Glutamatergic neuron (in vitro differentiated cells): ENCODE data around the gene ATRN. TPM values are rescaled to one million over a fixed set of nuclear protein-coding genes. Genes with fewer than 3 reads are reported as not detected.
"Not testable (repeated sequence)": the region's sequence is repeated elsewhere in the genome, so short reads cannot be mapped to it uniquely, and the experiment has no call there.

ENCODE experiments used
- DNase-seq: peaks from one replicate; pipeline ENCODE4 v3.0.0; 2022
- H3K27ac Mint-ChIP-seq: one replicate; pipeline ENCODE4 v1.8.0; 2020; ENCODE audit warnings: mild to moderate bottlenecking, mixed read lengths, inconsistent platforms; ENCODE audit not compliant: unreplicated experiment
- H3K27me3 Mint-ChIP-seq: one replicate; pipeline ENCODE4 v1.8.0; 2020; ENCODE audit warnings: mild to moderate bottlenecking, moderate library complexity, mixed read lengths, inconsistent platforms; ENCODE audit not compliant: unreplicated experiment
- H3K36me3 Mint-ChIP-seq: one replicate; pipeline ENCODE4 v1.8.0; 2020; ENCODE audit warnings: mild to moderate bottlenecking, mixed read lengths, inconsistent platforms; ENCODE audit not compliant: unreplicated experiment
- H3K4me1 Mint-ChIP-seq: one replicate; pipeline ENCODE4 v1.8.0; 2020; ENCODE audit warnings: mild to moderate bottlenecking, low read depth, mixed read lengths, inconsistent platforms; ENCODE audit not compliant: unreplicated experiment
- H3K4me3 Mint-ChIP-seq: one replicate; pipeline ENCODE4 v1.8.0; 2020; ENCODE audit warnings: mild to moderate bottlenecking, mixed read lengths, inconsistent platforms; ENCODE audit not compliant: unreplicated experiment
- H3K9me3 Mint-ChIP-seq: one replicate; pipeline ENCODE4 v1.8.0; 2020; ENCODE audit warnings: mild to moderate bottlenecking, moderate library complexity, mixed read lengths, inconsistent platforms; ENCODE audit not compliant: unreplicated experiment
- CTCF ChIP-seq: fragments of 200-600 bp; sonication (generic); IDR thresholded peaks from one replicate; pipeline ENCODE4 v1.5.0; 2021; ENCODE audit not compliant: partially characterized antibody, unreplicated experiment
- total RNA-seq: library from RNA; stranded (reverse); fragmentation: NEBNext Ultra II Directional; extraction: Animal tissue kit (Norgen Biotek cat#: 25700); gene quantifications from one replicate; pipeline ENCODE4 v1.2.1, GENCODE V29; 2021; ENCODE audit not compliant: unreplicated experiment

ATRN gene
- total RNA-seq, 1 donor from 2014 or later, result 31.1 TPM

- Mint-ChIP-seq H3K4me1 (no peaks in the 10 kb centered on the region), H3K9me3 (no peaks in the 10 kb centered on the region), H3K36me3 (peaks cover 4% of the 10 kb centered on the region), H3K4me3 (no peak overlapping the region), H3K27ac (no peak overlapping the region), H3K27me3 (no peaks in the 10 kb centered on the region)
- no peak for DNase-seq
- TF ChIP-seq CTCF, result no peak
These were observed 122.1 kb downstream of the ATRN start for GRCh38 chr20:3592931-3593330.

GRCh38 chr20:3595541-3595940 lies 124.7 kb downstream of the ATRN start:
- H3K9me3 Mint-ChIP-seq, result no peaks in the 10 kb centered on the region
- no peak for TF ChIP-seq CTCF
- H3K4me1 Mint-ChIP-seq, result no peaks in the 10 kb centered on the region
- no peak overlapping the region for H3K27ac Mint-ChIP-seq
- no peaks in the 10 kb centered on the region for H3K36me3 Mint-ChIP-seq
- no peak overlapping the region for H3K4me3 Mint-ChIP-seq
- H3K27me3 Mint-ChIP-seq, result no peaks in the 10 kb centered on the region
- no peak for DNase-seq

GRCh38 chr20:3603108-3603507 lies 132.3 kb downstream of the ATRN start:
- no peaks in the 10 kb centered on the region for H3K36me3 Mint-ChIP-seq
- DNase-seq, result no peak
- H3K9me3 Mint-ChIP-seq, result no peaks in the 10 kb centered on the region
- no peaks in the 10 kb centered on the region for H3K4me1 Mint-ChIP-seq
- H3K27me3 Mint-ChIP-seq, result no peaks in the 10 kb centered on the region
- H3K27ac Mint-ChIP-seq, result no peak overlapping the region
- no peak for TF ChIP-seq CTCF
- no peak overlapping the region for H3K4me3 Mint-ChIP-seq

GRCh38 chr20:3605386-3605886 lies 134.6 kb downstream of the ATRN start:
- not testable (repeated sequence) for H3K27me3 Mint-ChIP-seq, H3K36me3 Mint-ChIP-seq, DNase-seq, H3K4me1 Mint-ChIP-seq, H3K9me3 Mint-ChIP-seq, H3K27ac Mint-ChIP-seq, H3K4me3 Mint-ChIP-seq

GRCh38 chr20:3606021-3606420 lies 135.2 kb downstream of the ATRN start:
- Mint-ChIP-seq H3K9me3 (no peaks in the 10 kb centered on the region), H3K36me3 (no peaks in the 10 kb centered on the region), H3K27me3 (no peaks in the 10 kb centered on the region), H3K4me3 (no peak overlapping the region), H3K4me1 (no peaks in the 10 kb centered on the region), H3K27ac (no peak overlapping the region)
- TF ChIP-seq CTCF, result no peak
- DNase-seq, result no peak

- no peaks in the 10 kb centered on the region for H3K36me3 Mint-ChIP-seq
- H3K9me3 Mint-ChIP-seq, result peaks cover 1% of the 10 kb centered on the region
- no peak for TF ChIP-seq CTCF
- DNase-seq, result no peak
- H3K27ac Mint-ChIP-seq, result no peak overlapping the region
- H3K4me1 Mint-ChIP-seq, result peaks cover 6% of the 10 kb centered on the region
- H3K4me3 Mint-ChIP-seq, result no peak overlapping the region
- no peaks in the 10 kb centered on the region for H3K27me3 Mint-ChIP-seq
These were observed 141.1 kb downstream of the ATRN start for GRCh38 chr20:3611901-3612300.
